DND-41 (cell line): ENCODE results near the gene CHMP4B.

Experiments
- EZH2 ChIP-seq: IDR thresholded peaks from 3 replicates; pipeline ENCODE4 v1.6.1; 2012; ENCODE audit warnings: borderline replicate concordance, low read depth, mild to moderate bottlenecking, moderate library complexity, low read length, inconsistent platforms; ENCODE audit not compliant: severe bottlenecking
- TF ChIP-seq, protein P1 (sequence below): IDR thresholded peaks from 2 replicates; pipeline ENCODE4 v1.5.1; 2012; ENCODE audit warnings: borderline replicate concordance, low read length, moderate library complexity, mild to moderate bottlenecking; ENCODE audit not compliant: poor library complexity, severe bottlenecking; ENCODE audit errors: extremely low read depth

DNA sequence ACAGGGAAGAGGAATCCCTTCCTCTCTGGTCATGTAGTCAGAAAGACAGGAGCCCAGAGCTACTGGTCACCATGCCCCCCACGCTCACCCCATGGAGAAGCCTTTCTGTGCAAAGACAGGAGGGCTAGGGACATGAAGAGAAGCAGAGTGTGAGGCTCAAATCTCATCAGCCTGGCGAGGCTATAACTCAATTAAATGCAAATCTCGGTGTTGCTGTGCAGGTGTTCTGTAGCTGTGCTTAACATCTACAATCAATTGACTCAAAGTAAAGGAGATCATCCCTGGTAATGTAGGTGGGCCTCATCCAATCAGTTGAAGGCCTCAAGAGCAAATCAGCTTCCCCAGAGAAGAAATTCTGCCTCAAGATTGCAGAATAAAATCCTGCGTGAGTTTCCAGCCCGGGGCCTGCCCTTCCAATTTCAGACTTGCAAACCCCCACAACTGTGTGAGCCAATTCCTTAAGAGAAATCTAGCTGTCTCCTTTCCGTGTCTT, 64.4 kb downstream of the CHMP4B start:
- TF ChIP-seq, protein P1, sequence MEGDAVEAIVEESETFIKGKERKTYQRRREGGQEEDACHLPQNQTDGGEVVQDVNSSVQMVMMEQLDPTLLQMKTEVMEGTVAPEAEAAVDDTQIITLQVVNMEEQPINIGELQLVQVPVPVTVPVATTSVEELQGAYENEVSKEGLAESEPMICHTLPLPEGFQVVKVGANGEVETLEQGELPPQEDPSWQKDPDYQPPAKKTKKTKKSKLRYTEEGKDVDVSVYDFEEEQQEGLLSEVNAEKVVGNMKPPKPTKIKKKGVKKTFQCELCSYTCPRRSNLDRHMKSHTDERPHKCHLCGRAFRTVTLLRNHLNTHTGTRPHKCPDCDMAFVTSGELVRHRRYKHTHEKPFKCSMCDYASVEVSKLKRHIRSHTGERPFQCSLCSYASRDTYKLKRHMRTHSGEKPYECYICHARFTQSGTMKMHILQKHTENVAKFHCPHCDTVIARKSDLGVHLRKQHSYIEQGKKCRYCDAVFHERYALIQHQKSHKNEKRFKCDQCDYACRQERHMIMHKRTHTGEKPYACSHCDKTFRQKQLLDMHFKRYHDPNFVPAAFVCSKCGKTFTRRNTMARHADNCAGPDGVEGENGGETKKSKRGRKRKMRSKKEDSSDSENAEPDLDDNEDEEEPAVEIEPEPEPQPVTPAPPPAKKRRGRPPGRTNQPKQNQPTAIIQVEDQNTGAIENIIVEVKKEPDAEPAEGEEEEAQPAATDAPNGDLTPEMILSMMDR, result no peak
- TF ChIP-seq EZH2, result no peak
